ENCODE data around the gene FANCL.
"Not testable (repeated sequence)": the region's sequence is repeated elsewhere in the genome, so short reads cannot be mapped to it uniquely, and the experiment has no call there.

Gene FANCL

GRCh38 chr2:58138396-58139030 is 102.6 kb downstream of the FANCL start:
- DNase-seq, result peak; percentile 7

- DNase-seq, result no peak
Observed at GRCh38 chr2:58137856-58138255, 103.3 kb downstream of the FANCL start.

- DNase-seq, result peak; percentile 48
Observed at GRCh38 chr2:58137221-58137620, 103.9 kb downstream of the FANCL start.

- DNase-seq, result no peak
Observed at GRCh38 chr2:58135861-58136260, 105.3 kb downstream of the FANCL start.

GRCh38 chr2:58133395-58133794 is 107.7 kb downstream of the FANCL start:
- no peak for DNase-seq

- DNase-seq, result no peak
Observed at GRCh38 chr2:58131191-58132011, 109.7 kb downstream of the FANCL start.

- DNase-seq, result no peak
Observed at GRCh38 chr2:58130238-58130637, 110.9 kb downstream of the FANCL start.

GRCh38 chr2:58127111-58127510 is 114.0 kb downstream of the FANCL start:
- peak; percentile 51 for DNase-seq

- no peak for DNase-seq
Observed at GRCh38 chr2:58122540-58122939, 118.6 kb downstream of the FANCL start.

GRCh38 chr2:58122040-58122439 is 119.1 kb downstream of the FANCL start:
- no peak for DNase-seq

GRCh38 chr2:58120626-58121229 is 120.4 kb downstream of the FANCL start:
- no peak for DNase-seq

- DNase-seq, result not testable (repeated sequence)
Observed at GRCh38 chr2:58113563-58113962, 127.6 kb downstream of the FANCL start.

GRCh38 chr2:58110765-58111164 is 130.4 kb downstream of the FANCL start:
- no peak for DNase-seq

- no peak for DNase-seq
Observed at GRCh38 chr2:58109481-58109880, 131.6 kb downstream of the FANCL start.

All from MV-4-11 (cell line).